ENCODE data around the gene VIT. TPM values are rescaled to one million over a fixed set of nuclear protein-coding genes. Genes with fewer than 3 reads are reported as not detected.

Gene VIT
- total RNA-seq, 1 donor: not detected

GRCh38 chr2:36750101-36750500 lies 53.6 kb downstream of the VIT start:
- no peaks in the 10 kb centered on the region for H3K9me3 ChIP-seq (ENCODE audit: low read depth, low read length)
- peaks cover 10% of the 10 kb centered on the region for H3K27me3 ChIP-seq (ENCODE audit: insufficient read depth, low read length)
- no peaks in the 10 kb centered on the region for H3K4me1 ChIP-seq (ENCODE audit: insufficient read depth, low read length)
- H3K4me3 ChIP-seq (ENCODE audit: low read length): no peak overlapping the region

DNA sequence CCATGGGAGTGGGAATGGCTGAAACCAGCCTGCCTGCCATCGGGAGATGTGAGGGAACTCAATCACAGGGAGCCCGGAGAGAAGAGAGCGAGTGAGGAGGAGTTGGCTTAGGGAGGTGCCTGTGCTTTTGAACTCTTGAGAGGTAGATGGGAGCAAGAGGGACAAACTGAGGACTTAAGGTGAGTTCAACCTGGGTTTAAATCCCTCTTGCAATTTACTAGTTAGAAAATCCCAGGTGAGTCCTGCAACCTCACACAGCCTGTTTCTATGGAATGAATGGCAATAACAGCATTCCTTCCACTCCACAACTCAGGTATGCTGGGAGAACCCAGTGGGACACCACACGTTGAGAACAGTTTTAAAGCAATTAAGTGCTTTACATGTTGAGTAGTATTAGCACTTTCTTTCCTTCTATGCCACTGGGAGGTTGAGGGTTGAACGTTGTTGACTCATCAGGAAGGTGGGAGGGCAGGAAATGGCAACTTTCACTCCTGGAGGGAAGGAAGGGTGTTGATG lies 57.3 kb downstream of the VIT start:
- Histone ChIP-seq H3K27me3 (ENCODE audit: insufficient read depth, low read length) (peaks cover 3% of the 10 kb centered on the region), H3K4me1 (ENCODE audit: insufficient read depth, low read length) (no peaks in the 10 kb centered on the region), H3K4me3 (ENCODE audit: low read length) (no peak overlapping the region), H3K9me3 (ENCODE audit: low read depth, low read length) (no peaks in the 10 kb centered on the region)

- peaks cover 3% of the 10 kb centered on the region for H3K27me3 ChIP-seq (ENCODE audit: insufficient read depth, low read length)
- no peaks in the 10 kb centered on the region for H3K9me3 ChIP-seq (ENCODE audit: low read depth, low read length)
- no peak overlapping the region for H3K4me3 ChIP-seq (ENCODE audit: low read length)
- no peaks in the 10 kb centered on the region for H3K4me1 ChIP-seq (ENCODE audit: insufficient read depth, low read length)
These were observed 58.1 kb downstream of the VIT start for GRCh38 chr2:36754578-36754977.

GRCh38 chr2:36756438-36756837 lies 59.9 kb downstream of the VIT start:
- Histone ChIP-seq H3K4me1 (ENCODE audit: insufficient read depth, low read length) (no peaks in the 10 kb centered on the region), H3K9me3 (ENCODE audit: low read depth, low read length) (no peaks in the 10 kb centered on the region), H3K4me3 (ENCODE audit: low read length) (no peak overlapping the region), H3K27me3 (ENCODE audit: insufficient read depth, low read length) (no peaks in the 10 kb centered on the region)

DNA sequence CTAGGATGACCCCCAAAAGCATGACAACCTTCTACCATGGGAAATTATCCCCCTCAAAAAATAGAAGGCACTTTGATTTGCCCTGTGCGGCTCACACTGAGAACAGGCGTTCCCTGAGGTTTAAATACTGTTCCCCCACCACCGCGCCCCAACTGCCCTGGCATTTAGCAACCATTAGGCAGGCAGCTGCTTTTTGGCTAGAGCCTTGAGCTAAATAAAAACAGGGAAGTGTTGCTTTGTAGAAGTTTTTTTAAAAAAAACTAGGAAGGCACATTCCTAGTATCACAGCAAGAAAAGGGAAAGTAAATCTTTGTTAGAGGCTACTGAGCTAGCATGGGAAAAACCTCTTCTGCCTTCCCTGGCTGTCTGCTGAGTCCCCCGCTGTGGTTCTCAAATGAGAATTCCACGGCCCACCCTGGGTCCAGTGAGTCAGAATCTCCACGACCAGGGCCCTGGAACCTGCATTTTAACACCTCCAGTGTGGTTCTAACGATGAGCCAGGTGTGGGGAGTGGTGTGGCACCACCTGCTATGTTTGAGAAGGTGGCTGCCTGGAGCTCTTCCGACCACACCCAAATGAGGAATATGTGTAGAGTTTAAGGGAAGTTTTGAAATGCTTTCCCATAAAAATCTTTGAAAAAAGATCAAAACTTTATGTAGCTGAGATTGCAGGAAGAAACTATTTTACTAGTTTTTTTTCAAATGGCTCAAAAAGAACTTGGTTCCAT lies 66.4 kb downstream of the VIT start:
- H3K4me1 ChIP-seq (ENCODE audit: insufficient read depth, low read length): no peaks in the 10 kb centered on the region
- H3K27me3 ChIP-seq (ENCODE audit: insufficient read depth, low read length): no peaks in the 10 kb centered on the region
- H3K4me3 ChIP-seq (ENCODE audit: low read length): no peak overlapping the region

GRCh38 chr2:36769106-36769505 lies 72.6 kb downstream of the VIT start:
- Histone ChIP-seq H3K4me3 (ENCODE audit: low read length) (no peak overlapping the region), H3K27me3 (ENCODE audit: insufficient read depth, low read length) (no peaks in the 10 kb centered on the region)

More for the DNA sequence above, 66.4 kb downstream of the VIT start:
- no peaks in the 10 kb centered on the region for H3K9me3 ChIP-seq (ENCODE audit: low read depth, low read length)

GRCh38 chr2:36770542-36771287 lies 74.2 kb downstream of the VIT start:
- Histone ChIP-seq H3K4me1 (ENCODE audit: insufficient read depth, low read length) (no peaks in the 10 kb centered on the region), H3K9me3 (ENCODE audit: low read depth, low read length) (no peaks in the 10 kb centered on the region), H3K27me3 (ENCODE audit: insufficient read depth, low read length) (no peaks in the 10 kb centered on the region), H3K4me3 (ENCODE audit: low read length) (no peak overlapping the region)

More at GRCh38 chr2:36769106-36769505, 72.6 kb downstream of the VIT start:
- H3K9me3 ChIP-seq (ENCODE audit: low read depth, low read length): no peaks in the 10 kb centered on the region
- H3K4me1 ChIP-seq (ENCODE audit: insufficient read depth, low read length): no peaks in the 10 kb centered on the region

- Histone ChIP-seq H3K4me3 (ENCODE audit: low read length) (no peak overlapping the region), H3K9me3 (ENCODE audit: low read depth, low read length) (no peaks in the 10 kb centered on the region), H3K4me1 (ENCODE audit: insufficient read depth, low read length) (no peaks in the 10 kb centered on the region), H3K27me3 (ENCODE audit: insufficient read depth, low read length) (no peaks in the 10 kb centered on the region)
These were observed 75.2 kb downstream of the VIT start for GRCh38 chr2:36771671-36772070.

- Histone ChIP-seq H3K4me1 (ENCODE audit: insufficient read depth, low read length) (no peaks in the 10 kb centered on the region), H3K4me3 (ENCODE audit: low read length) (no peak overlapping the region), H3K27me3 (ENCODE audit: insufficient read depth, low read length) (no peaks in the 10 kb centered on the region), H3K9me3 (ENCODE audit: low read depth, low read length) (no peaks in the 10 kb centered on the region)
These were observed 77.4 kb downstream of the VIT start for GRCh38 chr2:36773947-36774346.

- Histone ChIP-seq H3K4me3 (ENCODE audit: low read length) (no peak overlapping the region), H3K4me1 (ENCODE audit: insufficient read depth, low read length) (no peaks in the 10 kb centered on the region), H3K9me3 (ENCODE audit: low read depth, low read length) (no peaks in the 10 kb centered on the region), H3K27me3 (ENCODE audit: insufficient read depth, low read length) (no peaks in the 10 kb centered on the region)
These were observed 78.8 kb downstream of the VIT start for GRCh38 chr2:36775261-36775660.

GRCh38 chr2:36775806-36776205 lies 79.3 kb downstream of the VIT start:
- H3K4me3 ChIP-seq (ENCODE audit: low read length): no peak overlapping the region
- no peaks in the 10 kb centered on the region for H3K27me3 ChIP-seq (ENCODE audit: insufficient read depth, low read length)
- no peaks in the 10 kb centered on the region for H3K9me3 ChIP-seq (ENCODE audit: low read depth, low read length)
- H3K4me1 ChIP-seq (ENCODE audit: insufficient read depth, low read length): no peaks in the 10 kb centered on the region

DNA sequence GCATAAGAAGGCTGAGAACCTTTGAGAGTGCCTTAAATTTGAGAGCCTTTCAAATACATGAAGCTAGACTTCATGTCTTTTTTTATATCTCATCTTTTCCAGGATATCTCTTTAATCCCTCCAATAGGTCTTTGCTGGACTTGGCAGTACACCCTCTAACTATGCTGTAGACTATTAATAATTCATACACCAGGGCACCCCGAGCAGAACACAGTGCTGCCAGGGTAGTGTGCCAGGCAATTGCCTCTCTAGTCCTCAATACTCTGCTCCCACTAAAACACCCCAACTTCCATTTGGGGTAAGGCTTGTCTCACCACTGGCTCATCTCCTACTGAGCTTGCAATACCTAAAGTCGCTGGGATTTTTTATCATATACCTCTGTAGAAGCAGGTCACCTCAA lies 80.8 kb downstream of the VIT start:
- Histone ChIP-seq H3K27me3 (ENCODE audit: insufficient read depth, low read length) (no peaks in the 10 kb centered on the region), H3K9me3 (ENCODE audit: low read depth, low read length) (no peaks in the 10 kb centered on the region), H3K4me1 (ENCODE audit: insufficient read depth, low read length) (peaks cover 6% of the 10 kb centered on the region), H3K4me3 (ENCODE audit: low read length) (no peak overlapping the region)

GRCh38 chr2:36777788-36778187 lies 81.3 kb downstream of the VIT start:
- no peaks in the 10 kb centered on the region for H3K27me3 ChIP-seq (ENCODE audit: insufficient read depth, low read length)
- H3K4me3 ChIP-seq (ENCODE audit: low read length): no peak overlapping the region
- no peaks in the 10 kb centered on the region for H3K9me3 ChIP-seq (ENCODE audit: low read depth, low read length)
- peaks cover 9% of the 10 kb centered on the region for H3K4me1 ChIP-seq (ENCODE audit: insufficient read depth, low read length)

GRCh38 chr2:36779462-36779861 lies 83.0 kb downstream of the VIT start:
- peaks cover 9% of the 10 kb centered on the region for H3K4me1 ChIP-seq (ENCODE audit: insufficient read depth, low read length)
- no peaks in the 10 kb centered on the region for H3K9me3 ChIP-seq (ENCODE audit: low read depth, low read length)
- H3K4me3 ChIP-seq (ENCODE audit: low read length): no peak overlapping the region
- H3K27me3 ChIP-seq (ENCODE audit: insufficient read depth, low read length): no peaks in the 10 kb centered on the region

- H3K4me3 ChIP-seq (ENCODE audit: low read length): no peak overlapping the region
- H3K9me3 ChIP-seq (ENCODE audit: low read depth, low read length): no peaks in the 10 kb centered on the region
- no peaks in the 10 kb centered on the region for H3K27me3 ChIP-seq (ENCODE audit: insufficient read depth, low read length)
- H3K4me1 ChIP-seq (ENCODE audit: insufficient read depth, low read length): peaks cover 9% of the 10 kb centered on the region
These were observed 83.8 kb downstream of the VIT start for GRCh38 chr2:36780231-36780839.
